ENCODE data around the gene NPAS2. TPM values are rescaled to one million over a fixed set of nuclear protein-coding genes. Genes with fewer than 3 reads are reported as not detected.
A peak's percentile ranks its signal among the peaks of the same experiment; 100 is the strongest.

The NPAS2 gene
- total RNA-seq, 1 experiment from 2014 or later: 20.4 TPM

DNA sequence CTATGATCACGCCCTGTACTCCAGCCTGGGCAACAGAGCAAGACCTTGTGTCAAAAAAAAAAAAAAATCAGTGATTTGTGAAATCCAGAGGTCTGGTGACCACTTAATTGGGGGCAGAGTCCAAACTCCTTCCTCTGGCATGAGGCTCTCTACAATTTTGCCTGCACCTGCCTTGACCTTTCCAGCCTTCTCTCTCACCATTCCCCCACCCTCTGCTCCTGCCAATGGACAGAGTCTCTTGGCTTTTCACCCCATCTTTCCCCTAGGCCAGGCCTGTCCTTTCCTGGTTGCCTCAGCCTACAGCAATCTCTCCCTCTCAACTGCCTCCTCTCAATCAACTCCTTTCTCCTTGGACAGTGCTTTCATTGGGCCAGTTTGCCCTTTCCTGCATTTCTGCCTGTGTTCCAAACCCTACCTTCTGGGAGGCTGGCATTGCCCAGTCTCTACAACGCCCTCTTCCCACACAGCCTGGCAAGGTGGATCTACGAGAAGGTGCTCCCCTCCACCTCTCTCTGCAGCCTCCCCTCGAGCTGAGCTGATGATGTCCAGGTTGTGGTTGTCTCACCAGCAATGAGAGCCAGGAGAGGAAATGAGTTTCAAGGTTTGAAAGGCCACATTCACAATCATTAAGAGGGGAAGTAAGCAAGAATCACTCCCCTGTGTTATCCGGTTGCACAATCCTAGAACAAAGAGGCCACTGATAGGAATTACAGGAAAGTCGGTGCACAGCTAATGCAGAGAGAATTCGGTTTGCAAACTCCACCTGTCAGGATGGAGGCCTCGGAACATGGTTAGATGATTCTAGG lies 39.5 kb upstream of the NPAS2 start:
- no peak overlapping the region for H3K4me3 ChIP-seq (replicated peaks in 1 of 2; ENCODE audit: low read depth in 1 of 2, low read length in 2 of 2)
- ATAC-seq (peak; percentile 81), DNase-seq (ENCODE audit: low read depth, low spot score) (peak; percentile 29)
- H3K9me2 ChIP-seq (ENCODE audit: insufficient read depth): no peaks in the 10 kb centered on the region
- H3K9ac ChIP-seq (ENCODE audit: low read length): no peak overlapping the region
- no peaks in the 10 kb centered on the region for H4K20me1 ChIP-seq (ENCODE audit: insufficient read depth)
- no peaks in the 10 kb centered on the region for H3K36me3 ChIP-seq (ENCODE audit: control insufficient read depth in 1 of 2, insufficient read depth in 2 of 2, low read length in 2 of 2)
- H3K4me2 ChIP-seq (ENCODE audit: low read length): peak overlapping the region; percentile 14; the same call in 1 of the 2 replicates
- ChIA-PET RAD21 (ENCODE audit: low non-redundant PET in 1 of 2, low total read pairs in 2 of 2, uncharacterized antibody in 2 of 2, unreplicated experiment in 2 of 2) (no interaction called here), CTCF (interaction anchor here (1.0 kb wide), 1 partner anchor 14 kb away, joined by 5 read pairs; no protein-coding TSS in a partner anchor), POLR2A (interaction anchor here (1.0 kb wide), 1 partner anchor 14 kb away, joined by 5 read pairs; no protein-coding TSS in a partner anchor)
- intact Hi-C loops (cut with micrococcal nuclease): no loop called here
- no peak overlapping the region for H2AFZ ChIP-seq (ENCODE audit: low read depth, low read length, poor library complexity, severe bottlenecking)
- peaks cover 0 to 7% of the 10 kb centered on the region in 2 experiments; a peak in 2 of 4 replicates for H3K4me1 ChIP-seq (ENCODE audit: control insufficient read depth in 1 of 2, insufficient read depth in 2 of 2, low read length in 2 of 2)
- no peaks in the 10 kb centered on the region for H3K27me3 ChIP-seq (ENCODE audit: insufficient read depth, low read length)
- H3K79me2 ChIP-seq (ENCODE audit: insufficient read depth, low read length): no peaks in the 10 kb centered on the region
- BruUV-seq (replicated peaks): no TSS peak
- H3K27ac ChIP-seq (ENCODE audit: low read depth, low read length): no peak overlapping the region; the same call in 1 of the 2 replicates
- TF ChIP-seq RAD21 (IDR thresholded peaks at IDR 0.05; ENCODE audit: low read depth) (peak; percentile 30; the same call in 1 of the 2 replicates), ZFX (IDR thresholded peaks at IDR 0.05) (no peak), CEBPB (IDR thresholded peaks at IDR 0.05; ENCODE audit: low read depth) (peak; percentile 93), CBX3 (IDR thresholded peaks at IDR 0.05; ENCODE audit: low read depth) (peak; percentile 57), FOSL1 (IDR thresholded peaks at IDR 0.05; ENCODE audit: low read depth) (0 out of 2 replicates have a peak, but pooled peaks have one; percentile 14), EZH2 (IDR thresholded peaks at IDR 0.05) (no peak), JUND (IDR thresholded peaks at IDR 0.05) (0 out of 2 replicates have a peak, but pooled peaks have one; percentile 2), SP1 (IDR thresholded peaks at IDR 0.05; ENCODE audit: low read depth) (peak; percentile 59; the same call in 1 of the 2 replicates)
- TF ChIP-seq, protein P1, sequence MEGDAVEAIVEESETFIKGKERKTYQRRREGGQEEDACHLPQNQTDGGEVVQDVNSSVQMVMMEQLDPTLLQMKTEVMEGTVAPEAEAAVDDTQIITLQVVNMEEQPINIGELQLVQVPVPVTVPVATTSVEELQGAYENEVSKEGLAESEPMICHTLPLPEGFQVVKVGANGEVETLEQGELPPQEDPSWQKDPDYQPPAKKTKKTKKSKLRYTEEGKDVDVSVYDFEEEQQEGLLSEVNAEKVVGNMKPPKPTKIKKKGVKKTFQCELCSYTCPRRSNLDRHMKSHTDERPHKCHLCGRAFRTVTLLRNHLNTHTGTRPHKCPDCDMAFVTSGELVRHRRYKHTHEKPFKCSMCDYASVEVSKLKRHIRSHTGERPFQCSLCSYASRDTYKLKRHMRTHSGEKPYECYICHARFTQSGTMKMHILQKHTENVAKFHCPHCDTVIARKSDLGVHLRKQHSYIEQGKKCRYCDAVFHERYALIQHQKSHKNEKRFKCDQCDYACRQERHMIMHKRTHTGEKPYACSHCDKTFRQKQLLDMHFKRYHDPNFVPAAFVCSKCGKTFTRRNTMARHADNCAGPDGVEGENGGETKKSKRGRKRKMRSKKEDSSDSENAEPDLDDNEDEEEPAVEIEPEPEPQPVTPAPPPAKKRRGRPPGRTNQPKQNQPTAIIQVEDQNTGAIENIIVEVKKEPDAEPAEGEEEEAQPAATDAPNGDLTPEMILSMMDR (IDR thresholded peaks at IDR 0.05 in 2 of 3, conservative IDR thresholded peaks at IDR 0.05 in 1 of 3; ENCODE audit: borderline replicate concordance in 1 of 3, insufficient read depth in 1 of 3, low read depth in 2 of 3, low read length in 2 of 3): peak; percentile 21 to 36 (median 22); a peak in 4 of 6 replicates
- H3K9me3 ChIP-seq (ENCODE audit: control insufficient read depth in 1 of 2, insufficient read depth in 1 of 2, low read depth in 1 of 2, low read length in 2 of 2): no peaks in the 10 kb centered on the region

All from HCT116 (cell line).